GM18520 (cell line): ENCODE results near the gene LRRC74B.
"Not testable (repeated sequence)": the region's sequence is repeated elsewhere in the genome, so short reads cannot be mapped to it uniquely, and the experiment has no call there.

ENCODE experiments used
- ATAC-seq: cut with Tn5 transposase; IDR thresholded peaks from one replicate; pipeline ENCODE4 v1.9.1; 2021; ENCODE audit not compliant: unreplicated experiment

The LRRC74B gene

GRCh38 chr22:21045585-21046294 is at the start of gene LRRC74B:
TSS of gene LRRC74B (plus strand) at chr22:21045946. CDS start at chr22:21045987, 41 bp downstream.
- ATAC-seq: peak; percentile 70

GRCh38 chr22:20996031-20996410 is 49.7 kb upstream of the LRRC74B start:
- no peak for ATAC-seq

GRCh38 chr22:20996598-20997535 is 48.9 kb upstream of the LRRC74B start:
- ATAC-seq: no peak

- ATAC-seq: no peak
Measured at GRCh38 chr22:20997536-20998257, 48.0 kb upstream of the LRRC74B start.

GRCh38 chr22:20998411-20999336 is 47.1 kb upstream of the LRRC74B start:
- ATAC-seq: no peak

GRCh38 chr22:20999350-21000206 is 46.2 kb upstream of the LRRC74B start:
- no peak for ATAC-seq

GRCh38 chr22:21000207-21000986 is 45.3 kb upstream of the LRRC74B start:
- no peak for ATAC-seq

- no peak for ATAC-seq
Measured at GRCh38 chr22:21000987-21001600, 44.7 kb upstream of the LRRC74B start.

GRCh38 chr22:21001601-21002325 is 44.0 kb upstream of the LRRC74B start, which contains the start of gene THAP7:
TSS of gene THAP7 (minus strand) at chr22:21002118. CDS start at chr22:21001911, 207 bp downstream.
- peak; percentile 75 for ATAC-seq

GRCh38 chr22:21003782-21004181 is 42.0 kb upstream of the LRRC74B start:
- no peak for ATAC-seq

- ATAC-seq: not testable (repeated sequence)
Measured at GRCh38 chr22:21009208-21009607, 36.5 kb upstream of the LRRC74B start.

- no peak for ATAC-seq
Measured at GRCh38 chr22:21009638-21010425, 35.9 kb upstream of the LRRC74B start.

GRCh38 chr22:21010426-21011113 is 35.2 kb upstream of the LRRC74B start:
- no peak for ATAC-seq

GRCh38 chr22:21012446-21013407 is 33.0 kb upstream of the LRRC74B start:
- ATAC-seq: no peak

- ATAC-seq: no peak
Measured at GRCh38 chr22:21013657-21014201, 32.0 kb upstream of the LRRC74B start.
